HFFc6 (cell line): Measurements from ENCODE around the gene VEGFC. TPM values are rescaled to one million over a fixed set of nuclear protein-coding genes. Genes with fewer than 3 reads are reported as not detected.

Source experiments
- DNase-seq: peaks from one replicate; pipeline ENCODE4 v3.0.0-alpha.2; 2018
- H3K27ac Mint-ChIP-seq: 2 replicates; pipeline ENCODE4 v1.8.0; 2020; ENCODE audit warnings: mild to moderate bottlenecking, mixed read lengths
- H3K27me3 Mint-ChIP-seq: 2 replicates; pipeline ENCODE4 v1.8.0; 2021; ENCODE audit warnings: mild to moderate bottlenecking, moderate library complexity, mixed read lengths; ENCODE audit not compliant: insufficient read depth
- H3K36me3 Mint-ChIP-seq: 2 replicates; pipeline ENCODE4 v1.8.0; 2021; ENCODE audit warnings: low read depth, mixed read lengths
- H3K4me1 Mint-ChIP-seq: 2 replicates; pipeline ENCODE4 v1.8.0; 2020; ENCODE audit warnings: low read depth, mixed read lengths
- H3K4me3 Mint-ChIP-seq: 2 replicates; pipeline ENCODE4 v1.8.0; 2020; ENCODE audit warnings: mild to moderate bottlenecking, moderate library complexity, mixed read lengths
- H3K9me3 Mint-ChIP-seq: 2 replicates; pipeline ENCODE4 v1.8.0; 2020; ENCODE audit warnings: mild to moderate bottlenecking, mixed read lengths
- CTCF ChIP-seq: fragments of 200-600 bp; sonication (generic); IDR thresholded peaks from 2 replicates; pipeline ENCODE4 v1.5.0; 2021; ENCODE audit warnings: antibody characterized with exemption, mild to moderate bottlenecking
- total RNA-seq, 6 experiments: library from RNA; stranded (reverse); fragmentation: NEBNext Ultra II Directional; extraction: Animal tissue kit (Norgen Biotek cat#: 25700); gene quantifications; 2 replicates in 1 of 6; 3 replicates in 5 of 6; pipeline ENCODE4 v1.2.3, GENCODE V29; 2021

Gene VEGFC
- total RNA-seq, 6 experiments from 2014 or later, result 323 to 374 (median 351) TPM

- Mint-ChIP-seq H3K27me3 (peaks cover 7% of the 10 kb centered on the region; the same call in 1 of the 2 replicates), H3K4me1 (peaks cover 96% of the 10 kb centered on the region), H3K27ac (peak overlapping the region; percentile 90), H3K36me3 (peaks cover 61% of the 10 kb centered on the region), H3K4me3 (peak overlapping the region; percentile 40), H3K9me3 (peaks cover 4% of the 10 kb centered on the region; the same call in 1 of the 2 replicates)
- TF ChIP-seq CTCF, result no peak
- DNase-seq, result peak; percentile 54
Measured at GRCh38 chr4:176767183-176767582, 25.5 kb downstream of the VEGFC start.

GRCh38 chr4:176762661-176763308, 29.9 kb downstream of the VEGFC start:
- Mint-ChIP-seq H3K4me3 (peak overlapping the region; percentile 27), H3K4me1 (peaks cover 95% of the 10 kb centered on the region), H3K36me3 (peaks cover 54% of the 10 kb centered on the region), H3K27me3 (peaks cover 4% of the 10 kb centered on the region; the same call in 1 of the 2 replicates), H3K27ac (peak overlapping the region; percentile 80), H3K9me3 (peaks cover 4% of the 10 kb centered on the region; the same call in 1 of the 2 replicates)
- TF ChIP-seq CTCF, result no peak
- no peak for DNase-seq

GRCh38 chr4:176761872-176762271, 30.9 kb downstream of the VEGFC start:
- H3K9me3 Mint-ChIP-seq, result peaks cover 4% of the 10 kb centered on the region; the same call in 1 of the 2 replicates
- H3K4me1 Mint-ChIP-seq, result peaks cover 95% of the 10 kb centered on the region
- DNase-seq, result no peak
- peaks cover 48% of the 10 kb centered on the region for H3K36me3 Mint-ChIP-seq
- H3K27ac Mint-ChIP-seq, result peak overlapping the region; percentile 80
- no peak for TF ChIP-seq CTCF
- peaks cover 4% of the 10 kb centered on the region; the same call in 1 of the 2 replicates for H3K27me3 Mint-ChIP-seq
- no peak overlapping the region for H3K4me3 Mint-ChIP-seq

GRCh38 chr4:176760471-176760870, 32.3 kb downstream of the VEGFC start:
- TF ChIP-seq CTCF, result no peak
- Mint-ChIP-seq H3K9me3 (peaks cover 4% of the 10 kb centered on the region; the same call in 1 of the 2 replicates), H3K4me1 (peaks cover 95% of the 10 kb centered on the region), H3K27me3 (peaks cover 7% of the 10 kb centered on the region; the same call in 1 of the 2 replicates), H3K36me3 (peaks cover 50% of the 10 kb centered on the region), H3K27ac (peak overlapping the region; percentile 64), H3K4me3 (peak overlapping the region; percentile 17)
- DNase-seq, result no peak

- Mint-ChIP-seq H3K27me3 (peaks cover 12% of the 10 kb centered on the region), H3K36me3 (peaks cover 48% of the 10 kb centered on the region), H3K4me3 (peak overlapping the region; percentile 61), H3K27ac (peak overlapping the region; percentile 72), H3K4me1 (peaks cover 96% of the 10 kb centered on the region), H3K9me3 (no peaks in the 10 kb centered on the region)
- no peak for TF ChIP-seq CTCF
- DNase-seq, result no peak
Measured at GRCh38 chr4:176758731-176759130, 34.0 kb downstream of the VEGFC start.
